Ecto neural progenitor cell (in vitro differentiated cells): ENCODE data around the gene PPCDC.

Source experiments
- DNase-seq: peaks from one replicate; pipeline ENCODE4 v3.0.0-alpha.2; 2018; ENCODE audit warnings: low spot score

The PPCDC gene

GRCh38 chr15:75023181-75023871 is at the start of gene PPCDC:
TSS of gene PPCDC (plus strand) at chr15:75023590. CDS start at chr15:75028319, 4,729 bp downstream.
- peak; percentile 98 for DNase-seq

- no peak for DNase-seq
Measured at GRCh38 chr15:74976159-74976558, 47.2 kb upstream of the PPCDC start.

GRCh38 chr15:74977599-74977998 is 45.8 kb upstream of the PPCDC start:
- no peak for DNase-seq

- DNase-seq = no peak
Measured at GRCh38 chr15:74978077-74978476, 45.3 kb upstream of the PPCDC start.

GRCh38 chr15:74978503-74978902 is 44.9 kb upstream of the PPCDC start:
- no peak for DNase-seq

GRCh38 chr15:74982183-74982582 is 41.2 kb upstream of the PPCDC start:
- DNase-seq = no peak

GRCh38 chr15:74983725-74984231 is 39.6 kb upstream of the PPCDC start:
- no peak for DNase-seq

GRCh38 chr15:74988007-74988800 is 35.2 kb upstream of the PPCDC start:
- peak; percentile 60 for DNase-seq

GRCh38 chr15:74989527-74989926 is 33.9 kb upstream of the PPCDC start:
- DNase-seq = no peak

- DNase-seq = no peak
Measured at GRCh38 chr15:74992619-74993018, 30.8 kb upstream of the PPCDC start.

- DNase-seq = no peak
Measured at GRCh38 chr15:74994236-74994635, 29.2 kb upstream of the PPCDC start.

- no peak for DNase-seq
Measured at GRCh38 chr15:74994685-74995084, 28.7 kb upstream of the PPCDC start.

GRCh38 chr15:74995182-74995778 is 28.1 kb upstream of the PPCDC start, which contains the start of gene SCAMP5:
TSS of gene SCAMP5 (plus strand) at chr15:74995563. CDS start at chr15:75011840, 16,277 bp downstream.
- peak; percentile 98 for DNase-seq

- peak; percentile 69 for DNase-seq
Measured at GRCh38 chr15:74995779-74996765, 27.3 kb upstream of the PPCDC start.

GRCh38 chr15:74997141-74997540 is 26.2 kb upstream of the PPCDC start:
- no peak for DNase-seq

GRCh38 chr15:74997543-74997942 is 25.8 kb upstream of the PPCDC start:
- no peak for DNase-seq

- no peak for DNase-seq
Measured at GRCh38 chr15:75001310-75001709, 22.1 kb upstream of the PPCDC start.

- no peak for DNase-seq
Measured at GRCh38 chr15:75002398-75002797, 21.0 kb upstream of the PPCDC start.

GRCh38 chr15:75007216-75007615 is 16.2 kb upstream of the PPCDC start:
- DNase-seq = no peak

- DNase-seq = no peak
Measured at GRCh38 chr15:75008221-75008625, 15.2 kb upstream of the PPCDC start.

GRCh38 chr15:75008629-75009326 is 14.6 kb upstream of the PPCDC start:
- DNase-seq = no peak
